HepG2 (cell line): ENCODE data around the gene RHOT2. TPM values are rescaled to one million over a fixed set of nuclear protein-coding genes. Genes with fewer than 3 reads are reported as not detected.

ENCODE experiments used
- ATAD3A ChIP-seq: sonication (generic); formaldehyde crosslinking; IDR thresholded peaks from 2 replicates; pipeline ENCODE4 v1.4.0; 2020; ENCODE audit warnings: missing genetic modification reagents
- CENPX ChIP-seq: sonication (generic); formaldehyde crosslinking; IDR thresholded peaks from 2 replicates; pipeline ENCODE4 v1.9.0; 2021; ENCODE audit warnings: mild to moderate bottlenecking, missing genetic modification reagents, moderate library complexity
- HNRNPK ChIP-seq: fragments of 200-400 bp; formaldehyde crosslinking; IDR thresholded peaks from 2 replicates; pipeline ENCODE4 v1.6.1; 2018; ENCODE audit warnings: low read length, low read depth, moderate library complexity, mild to moderate bottlenecking; ENCODE audit not compliant: poor library complexity, severe bottlenecking
- HOXA7 ChIP-seq: sonication (generic); formaldehyde crosslinking; IDR thresholded peaks from 2 replicates; pipeline ENCODE4 v1.8.1; 2022; ENCODE audit warnings: mild to moderate bottlenecking, missing genetic modification reagents, moderate library complexity
- LBX2 ChIP-seq: sonication (generic); formaldehyde crosslinking; IDR thresholded peaks from 2 replicates; pipeline ENCODE4 v1.5.0; 2020; ENCODE audit warnings: missing genetic modification reagents, mild to moderate bottlenecking, borderline replicate concordance
- MAFF ChIP-seq: IDR thresholded peaks from 2 replicates; pipeline ENCODE4 v1.6.1; 2011; ENCODE audit warnings: low read depth, low read length, improper control_type of control experiment
- MIER2 ChIP-seq: IDR thresholded peaks from 2 replicates; pipeline ENCODE4 v1.6.1; 2016; ENCODE audit warnings: missing biosample characterization, missing genetic modification reagents
- POLR2AphosphoS5 ChIP-seq: IDR thresholded peaks from 2 replicates; pipeline ENCODE4 v1.6.1; 2012; ENCODE audit warnings: low read depth, low read length
- PREB ChIP-seq: sonication (generic); formaldehyde crosslinking; IDR thresholded peaks from 2 replicates; pipeline ENCODE4 v1.4.0; 2020; ENCODE audit warnings: missing genetic modification reagents
- SSRP1 ChIP-seq: IDR thresholded peaks from 2 replicates; pipeline ENCODE4 v1.6.1; 2016; ENCODE audit warnings: control low read depth
- TAF15 ChIP-seq: fragments of 200-400 bp; formaldehyde crosslinking; IDR thresholded peaks from one replicate; pipeline ENCODE4 v1.6.1; 2018; ENCODE audit warnings: mild to moderate bottlenecking, low read depth, low read length; ENCODE audit not compliant: poor library complexity, severe bottlenecking
- ZNF136 ChIP-seq: sonication (generic); formaldehyde crosslinking; IDR thresholded peaks from 2 replicates; pipeline ENCODE4 v1.8.1; 2022; ENCODE audit warnings: low read depth, mild to moderate bottlenecking, moderate library complexity, missing genetic modification reagents
- ZNF317 ChIP-seq: sonication (generic); formaldehyde crosslinking; IDR thresholded peaks from 2 replicates; pipeline ENCODE4 v1.5.0; 2020; ENCODE audit warnings: mild to moderate bottlenecking, missing genetic modification reagents
- ZNF431 ChIP-seq: sonication (generic); formaldehyde crosslinking; IDR thresholded peaks from 2 replicates; pipeline ENCODE4 v1.9.0; 2022; ENCODE audit warnings: missing genetic modification reagents, low read depth, mild to moderate bottlenecking, borderline replicate concordance
- ZNF639 ChIP-seq: conservative IDR thresholded peaks from 2 replicates; pipeline ENCODE4 v1.6.1; 2018; ENCODE audit warnings: missing genetic modification reagents
- ZNF672 ChIP-seq: sonication (generic); formaldehyde crosslinking; IDR thresholded peaks from 2 replicates; pipeline ENCODE4 v1.8.1; 2022; ENCODE audit warnings: missing genetic modification reagents
- polyA plus RNA-seq, 8 experiments: library from polyadenylated mRNA; depleted of rRNA in 3 of 8; stranded (reverse) in 7 of 8; unstranded in 1 of 8; fragments of >200 nt; fragmentation: Illumina TruSeq in 4 of 8; extraction: Trizol in 4 of 8; gene quantifications; 2 replicates each; pipeline versions ENCODE4 v1.2.1 to v1.2.3, GENCODE V29; 2011 to 2016; ENCODE audit warnings: low read depth in 4 of 8, missing spikeins in 1 of 8, mixed read lengths in 1 of 8; ENCODE audit not compliant: insufficient read depth in 1 of 8
- total RNA-seq, 5 experiments: library from RNA; depleted of rRNA; stranded (reverse); fragments of >200 nt; fragmentation: Illumina TruSeq; extraction: Trizol; gene quantifications; 2 replicates each; pipeline ENCODE4 v1.2.3, GENCODE V29; 2016; ENCODE audit warnings: low read depth in 1 of 5
- TF ChIP-seq, protein P1 (sequence below): sonication (generic); formaldehyde crosslinking; IDR thresholded peaks from 2 replicates; pipeline ENCODE4 v1.4.0; 2020; ENCODE audit warnings: low read depth, mild to moderate bottlenecking, missing genetic modification reagents
- TF ChIP-seq, protein P2 (sequence below): sonication (generic); formaldehyde crosslinking; IDR thresholded peaks from 2 replicates; pipeline ENCODE4 v1.5.0; 2020; ENCODE audit warnings: missing genetic modification reagents
- TF ChIP-seq, protein P3 (sequence below): sonication (generic); formaldehyde crosslinking; IDR thresholded peaks from 2 replicates; pipeline ENCODE4; 2020; ENCODE audit warnings: missing genetic modification reagents, mild to moderate bottlenecking, borderline replicate concordance
- TF ChIP-seq, protein P4 (sequence below): sonication (generic); formaldehyde crosslinking; conservative IDR thresholded peaks from 2 replicates; pipeline ENCODE4 v1.5.0; 2020; ENCODE audit warnings: missing genetic modification reagents

Gene RHOT2
- total and polyA plus RNA-seq, 2 of the 13 experiments (the other 11 are each of a cell fraction or from before 2014, with no cell fraction given) = 63.6 to 76.9 TPM

DNA sequence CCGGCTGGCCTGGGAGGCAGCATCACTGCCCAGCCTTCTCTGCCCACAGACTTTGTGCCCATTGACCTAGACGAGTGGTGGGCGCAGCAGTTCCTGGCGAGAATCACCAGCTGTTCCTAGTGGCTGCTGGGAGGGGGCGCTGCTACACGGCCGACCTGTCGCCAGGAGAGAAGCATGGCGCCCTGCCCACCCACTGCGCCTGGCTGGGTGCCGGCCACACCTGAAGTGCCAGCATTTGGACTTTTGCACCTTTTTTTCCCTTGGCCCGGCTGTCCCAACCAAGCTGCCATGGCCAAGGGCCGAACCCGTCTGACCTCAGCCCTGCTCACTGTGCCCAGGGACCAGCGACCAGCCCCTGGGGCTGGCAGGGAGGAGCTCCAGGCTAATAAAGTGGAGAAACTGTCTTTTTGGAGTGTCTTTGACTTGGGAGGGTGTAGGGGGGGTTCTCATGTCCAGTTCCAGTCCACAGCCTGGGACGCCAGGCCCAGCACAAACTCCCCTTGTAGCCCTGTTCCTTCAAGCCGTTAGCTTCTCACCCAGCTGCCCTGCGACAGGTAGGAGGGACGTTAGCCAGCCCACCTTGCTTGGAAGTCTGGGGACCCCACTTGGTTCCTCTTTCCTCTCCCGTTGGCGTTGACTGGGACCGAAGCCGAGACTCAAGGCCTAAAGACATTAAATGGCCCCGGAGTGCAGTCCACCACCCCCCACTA, 19.7 kb upstream of the RHOT2 start (continued):
- TF ChIP-seq, protein P1, sequence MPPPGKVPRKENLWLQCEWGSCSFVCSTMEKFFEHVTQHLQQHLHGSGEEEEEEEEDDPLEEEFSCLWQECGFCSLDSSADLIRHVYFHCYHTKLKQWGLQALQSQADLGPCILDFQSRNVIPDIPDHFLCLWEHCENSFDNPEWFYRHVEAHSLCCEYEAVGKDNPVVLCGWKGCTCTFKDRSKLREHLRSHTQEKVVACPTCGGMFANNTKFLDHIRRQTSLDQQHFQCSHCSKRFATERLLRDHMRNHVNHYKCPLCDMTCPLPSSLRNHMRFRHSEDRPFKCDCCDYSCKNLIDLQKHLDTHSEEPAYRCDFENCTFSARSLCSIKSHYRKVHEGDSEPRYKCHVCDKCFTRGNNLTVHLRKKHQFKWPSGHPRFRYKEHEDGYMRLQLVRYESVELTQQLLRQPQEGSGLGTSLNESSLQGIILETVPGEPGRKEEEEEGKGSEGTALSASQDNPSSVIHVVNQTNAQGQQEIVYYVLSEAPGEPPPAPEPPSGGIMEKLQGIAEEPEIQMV = no peak
- TF ChIP-seq POLR2AphosphoS5 (peak; percentile 42), HOXA7 (CRISPR knock-in tag) (no peak), ZNF431 (CRISPR knock-in tag) (no peak), SSRP1 (CRISPR knock-in tag) (peak; percentile 95), ATAD3A (CRISPR knock-in tag) (no peak), PREB (no peak), ZNF672 (CRISPR knock-in tag) (no peak), TAF15 (no peak), MIER2 (no peak), ZNF136 (CRISPR knock-in tag) (no peak), LBX2 (CRISPR knock-in tag) (no peak), ZNF639 (CRISPR knock-in tag) (no peak), MAFF (no peak), ZNF317 (CRISPR knock-in tag) (no peak), HNRNPK (no peak), CENPX (CRISPR knock-in tag) (no peak)
- TF ChIP-seq, protein P2, sequence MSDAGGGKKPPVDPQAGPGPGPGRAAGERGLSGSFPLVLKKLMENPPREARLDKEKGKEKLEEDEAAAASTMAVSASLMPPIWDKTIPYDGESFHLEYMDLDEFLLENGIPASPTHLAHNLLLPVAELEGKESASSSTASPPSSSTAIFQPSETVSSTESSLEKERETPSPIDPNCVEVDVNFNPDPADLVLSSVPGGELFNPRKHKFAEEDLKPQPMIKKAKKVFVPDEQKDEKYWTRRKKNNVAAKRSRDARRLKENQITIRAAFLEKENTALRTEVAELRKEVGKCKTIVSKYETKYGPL (CRISPR knock-in tag) = no peak
- TF ChIP-seq, protein P3, sequence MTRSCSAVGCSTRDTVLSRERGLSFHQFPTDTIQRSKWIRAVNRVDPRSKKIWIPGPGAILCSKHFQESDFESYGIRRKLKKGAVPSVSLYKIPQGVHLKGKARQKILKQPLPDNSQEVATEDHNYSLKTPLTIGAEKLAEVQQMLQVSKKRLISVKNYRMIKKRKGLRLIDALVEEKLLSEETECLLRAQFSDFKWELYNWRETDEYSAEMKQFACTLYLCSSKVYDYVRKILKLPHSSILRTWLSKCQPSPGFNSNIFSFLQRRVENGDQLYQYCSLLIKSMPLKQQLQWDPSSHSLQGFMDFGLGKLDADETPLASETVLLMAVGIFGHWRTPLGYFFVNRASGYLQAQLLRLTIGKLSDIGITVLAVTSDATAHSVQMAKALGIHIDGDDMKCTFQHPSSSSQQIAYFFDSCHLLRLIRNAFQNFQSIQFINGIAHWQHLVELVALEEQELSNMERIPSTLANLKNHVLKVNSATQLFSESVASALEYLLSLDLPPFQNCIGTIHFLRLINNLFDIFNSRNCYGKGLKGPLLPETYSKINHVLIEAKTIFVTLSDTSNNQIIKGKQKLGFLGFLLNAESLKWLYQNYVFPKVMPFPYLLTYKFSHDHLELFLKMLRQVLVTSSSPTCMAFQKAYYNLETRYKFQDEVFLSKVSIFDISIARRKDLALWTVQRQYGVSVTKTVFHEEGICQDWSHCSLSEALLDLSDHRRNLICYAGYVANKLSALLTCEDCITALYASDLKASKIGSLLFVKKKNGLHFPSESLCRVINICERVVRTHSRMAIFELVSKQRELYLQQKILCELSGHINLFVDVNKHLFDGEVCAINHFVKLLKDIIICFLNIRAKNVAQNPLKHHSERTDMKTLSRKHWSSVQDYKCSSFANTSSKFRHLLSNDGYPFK = peak; percentile 37; the same call in 1 of the 2 replicates
- TF ChIP-seq, protein P4, sequence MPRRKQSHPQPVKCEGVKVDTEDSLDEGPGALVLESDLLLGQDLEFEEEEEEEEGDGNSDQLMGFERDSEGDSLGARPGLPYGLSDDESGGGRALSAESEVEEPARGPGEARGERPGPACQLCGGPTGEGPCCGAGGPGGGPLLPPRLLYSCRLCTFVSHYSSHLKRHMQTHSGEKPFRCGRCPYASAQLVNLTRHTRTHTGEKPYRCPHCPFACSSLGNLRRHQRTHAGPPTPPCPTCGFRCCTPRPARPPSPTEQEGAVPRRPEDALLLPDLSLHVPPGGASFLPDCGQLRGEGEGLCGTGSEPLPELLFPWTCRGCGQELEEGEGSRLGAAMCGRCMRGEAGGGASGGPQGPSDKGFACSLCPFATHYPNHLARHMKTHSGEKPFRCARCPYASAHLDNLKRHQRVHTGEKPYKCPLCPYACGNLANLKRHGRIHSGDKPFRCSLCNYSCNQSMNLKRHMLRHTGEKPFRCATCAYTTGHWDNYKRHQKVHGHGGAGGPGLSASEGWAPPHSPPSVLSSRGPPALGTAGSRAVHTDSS (CRISPR knock-in tag) = no peak
